HG03280 (cell line): ENCODE measurements around the gene SLX4IP.

Source experiments
- ATAC-seq: cut with Tn5 transposase; IDR thresholded peaks from one replicate; pipeline ENCODE4 v1.9.1; 2021; ENCODE audit warnings: mild to moderate bottlenecking, moderate library complexity; ENCODE audit not compliant: unreplicated experiment

SLX4IP gene

DNA sequence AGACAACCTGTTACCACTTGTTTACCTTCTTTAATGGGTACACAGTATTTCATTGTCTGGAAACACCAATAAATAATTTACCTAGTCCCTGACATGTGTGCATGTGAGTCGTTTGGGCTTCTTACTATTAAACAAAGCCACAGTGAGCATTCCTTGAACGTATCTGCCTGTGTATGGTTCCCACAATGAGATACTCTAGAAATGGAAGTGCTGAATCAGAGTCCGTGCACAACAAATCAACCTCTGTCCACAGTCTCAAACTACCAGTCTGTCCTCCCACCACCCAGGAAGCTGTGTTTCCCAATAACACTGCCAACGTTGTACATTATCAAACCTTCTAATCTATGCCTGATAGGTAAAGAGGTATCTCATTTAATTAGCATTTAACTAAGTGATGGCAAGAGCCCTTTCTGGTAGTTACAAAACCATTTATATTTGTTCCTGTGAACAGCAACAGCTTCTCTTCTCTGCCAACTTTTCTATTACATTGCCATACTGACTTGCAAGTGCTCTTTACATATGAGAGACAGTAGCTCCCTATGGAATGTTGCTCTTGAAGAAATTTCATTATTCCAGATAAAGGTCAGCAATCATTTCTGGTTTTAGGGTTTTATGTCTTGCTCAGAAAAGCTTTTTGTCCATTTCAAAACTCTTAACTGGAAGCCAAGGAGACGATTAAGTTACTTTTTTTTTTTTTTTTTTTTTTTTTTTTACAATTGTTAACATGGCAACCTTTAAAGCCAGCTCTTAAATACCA, 223.9 kb downstream of the SLX4IP start:
- ATAC-seq: no peak

DNA sequence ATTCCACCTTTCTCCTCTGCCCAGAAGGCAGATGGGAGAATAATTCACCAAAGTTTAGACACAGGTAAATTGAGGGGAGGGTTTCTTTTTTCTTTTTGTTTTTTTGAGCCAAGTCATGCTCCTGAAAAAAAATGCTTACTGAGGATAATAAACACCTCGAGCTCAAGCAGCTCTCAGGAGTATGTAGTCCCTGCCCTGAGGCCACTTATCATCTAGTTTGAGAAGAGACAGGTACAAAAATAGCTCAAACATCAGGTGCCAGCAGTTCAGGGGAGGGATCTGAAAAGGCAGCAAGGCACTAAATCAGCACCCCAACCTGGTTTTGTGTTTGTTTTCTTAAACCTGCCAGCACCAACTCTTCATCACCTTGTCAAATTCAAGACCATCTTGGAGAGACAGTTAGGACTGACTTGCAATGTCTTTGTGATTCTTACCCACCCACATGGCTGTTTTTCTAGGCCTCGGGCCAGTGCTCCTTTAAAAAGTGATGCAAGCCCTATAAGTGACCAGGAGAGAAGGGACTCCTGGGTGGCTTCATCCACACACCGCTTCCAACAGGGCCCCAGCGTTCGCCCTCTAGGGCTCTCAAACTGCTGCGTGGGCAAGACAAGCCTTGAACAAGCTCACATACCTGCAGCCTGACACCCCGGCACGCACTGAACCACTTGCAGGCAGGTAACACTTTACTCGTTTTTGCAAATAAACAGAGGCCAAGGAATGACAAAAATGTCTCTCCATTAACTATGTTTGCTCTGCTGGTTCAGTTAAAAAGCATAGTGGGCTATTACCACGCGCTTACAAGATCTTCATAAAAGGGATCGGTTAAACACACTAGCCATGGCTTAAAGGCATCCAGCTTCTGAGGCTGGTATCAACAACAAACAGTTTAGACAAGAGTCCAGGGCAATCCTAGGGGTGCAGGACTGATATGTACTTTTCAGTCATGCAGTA, 224.8 kb downstream of the SLX4IP start:
- ATAC-seq: no peak

DNA sequence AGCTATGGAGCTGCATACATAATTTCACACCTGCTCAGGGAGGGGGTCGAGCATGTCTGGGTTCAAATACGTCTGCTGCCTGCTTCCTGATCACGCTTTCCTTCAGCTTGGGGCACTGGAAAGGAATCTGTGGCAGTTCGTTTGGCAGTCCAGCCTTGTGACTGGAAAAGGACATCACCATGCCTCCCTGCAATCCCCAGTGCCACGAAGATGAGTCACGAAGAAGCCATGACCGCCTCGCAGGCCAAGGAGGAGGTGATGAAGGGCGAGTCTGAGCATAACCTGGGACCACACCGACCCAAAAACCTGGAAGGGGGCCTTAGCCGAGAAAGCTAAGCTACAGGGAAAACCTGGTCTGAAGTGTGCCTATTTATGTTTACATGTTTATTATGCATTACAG, 225.6 kb downstream of the SLX4IP start:
- ATAC-seq: no peak

DNA sequence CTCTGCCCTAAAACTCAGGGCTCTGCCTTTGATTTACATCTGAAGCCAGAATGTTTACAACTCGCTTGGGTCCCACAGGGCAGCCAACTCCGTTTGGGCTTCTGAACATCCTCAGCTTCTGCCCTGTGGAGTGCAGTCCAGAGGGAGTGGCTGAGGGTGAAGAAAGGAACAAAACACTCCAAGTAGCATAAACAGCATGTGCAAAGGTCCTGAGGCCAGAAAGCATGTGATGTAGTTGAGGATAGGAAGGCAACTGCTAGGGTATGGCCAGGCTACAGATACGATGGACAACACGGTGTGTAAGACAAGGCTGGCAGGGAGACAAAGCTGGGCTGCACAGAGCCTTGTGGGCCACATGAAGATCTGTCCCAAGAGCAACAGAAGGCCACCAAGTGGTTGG, 226.2 kb downstream of the SLX4IP start:
- no peak for ATAC-seq

DNA sequence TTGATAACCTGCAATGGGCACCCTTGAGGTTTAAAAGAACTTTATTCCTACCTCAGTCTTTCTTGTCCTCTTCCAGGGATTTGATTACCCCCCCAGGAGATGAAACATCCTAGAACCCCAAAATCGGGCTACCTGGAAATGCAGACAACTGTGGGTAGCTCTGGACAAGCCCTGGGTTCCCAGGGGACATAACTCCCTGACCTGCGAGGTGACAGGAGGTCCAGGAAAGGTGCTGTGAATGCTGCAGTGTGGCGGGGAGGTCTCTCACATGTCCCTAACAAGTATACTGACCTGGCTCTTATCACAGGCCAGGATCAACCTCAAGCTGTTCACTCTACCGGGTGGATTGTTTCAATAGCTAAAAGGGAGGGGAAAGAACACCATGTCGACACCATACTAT, 227.0 kb downstream of the SLX4IP start:
- no peak for ATAC-seq

DNA sequence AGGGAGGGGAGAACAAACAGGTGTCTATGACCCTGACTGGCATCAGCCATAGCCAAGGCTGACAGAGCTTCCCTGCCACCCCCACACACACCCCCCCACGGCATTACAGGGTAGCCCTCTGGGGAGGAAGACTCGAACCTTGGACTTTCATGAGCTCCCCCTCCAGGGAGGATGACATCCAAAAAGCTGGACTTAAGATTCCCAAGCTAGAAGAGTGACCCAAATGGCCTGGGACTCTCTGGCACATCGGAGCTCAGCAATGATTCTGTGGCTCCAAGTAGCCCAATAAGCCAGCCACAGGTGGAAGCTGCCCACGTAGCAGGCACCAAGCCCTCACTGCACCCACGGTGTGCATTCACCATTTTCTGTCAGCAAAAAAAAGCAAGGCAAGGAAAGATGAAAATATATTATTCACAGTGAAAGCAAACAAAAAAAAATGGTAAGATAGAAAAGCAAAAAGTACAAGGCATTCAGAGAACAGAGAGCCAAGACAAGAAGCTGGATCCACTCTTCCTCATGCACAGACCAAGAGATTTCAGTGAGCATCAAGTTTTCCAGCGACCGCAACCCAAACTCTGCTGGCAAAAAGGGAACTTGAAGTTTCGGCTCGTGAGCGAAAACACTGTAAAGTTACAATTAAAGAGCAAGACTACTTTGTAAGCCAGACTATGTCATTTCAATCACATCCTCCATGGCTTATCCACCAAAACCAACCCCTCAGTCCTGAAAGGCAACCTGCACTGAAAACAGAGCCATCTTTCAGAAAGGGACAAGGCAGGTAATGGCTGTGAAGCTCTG, 227.8 kb downstream of the SLX4IP start:
- no peak for ATAC-seq

DNA sequence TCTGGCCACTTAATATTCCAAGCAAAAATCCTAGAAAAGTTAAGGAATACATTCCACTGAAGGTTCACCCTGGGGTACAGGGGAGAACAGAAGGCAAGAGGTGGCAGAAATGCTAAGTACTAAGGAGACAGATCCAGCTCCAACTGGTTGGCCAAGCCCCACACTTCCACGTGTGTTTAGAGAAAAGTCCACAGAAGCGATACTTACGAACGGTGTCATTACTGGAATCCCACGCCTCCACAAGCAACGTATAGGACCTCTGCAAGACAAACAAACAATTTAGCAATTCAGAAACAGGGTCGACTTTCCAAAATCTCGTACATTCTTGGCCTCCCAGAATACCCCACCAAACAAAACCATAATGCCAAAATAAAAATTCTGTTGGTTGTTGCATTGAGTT, 228.7 kb downstream of the SLX4IP start:
- ATAC-seq: no peak

DNA sequence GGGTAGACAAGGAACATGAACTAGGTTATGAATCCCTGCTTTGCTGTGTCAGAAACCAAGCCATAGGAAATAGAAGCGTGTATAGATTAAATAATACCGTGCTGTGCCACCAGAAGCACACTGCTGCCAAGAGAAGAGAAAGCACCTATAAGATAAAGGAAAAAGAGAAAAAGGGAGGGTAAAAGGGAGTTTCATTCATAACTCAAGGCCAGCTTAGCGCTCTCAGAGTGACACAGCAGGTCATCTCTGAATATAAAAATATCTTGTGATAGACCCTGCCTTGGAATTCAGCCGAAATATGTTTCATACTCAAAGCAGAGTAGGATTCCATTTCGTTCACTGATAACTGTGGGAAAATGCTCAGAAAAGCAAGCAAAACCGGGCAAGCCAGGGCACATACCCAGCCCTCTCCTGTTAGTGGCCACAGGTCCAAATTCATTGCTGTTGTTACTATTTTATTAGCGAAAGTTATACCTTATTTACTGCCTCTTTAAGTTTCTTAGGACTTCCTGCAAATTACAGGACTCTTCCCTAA, 230.0 kb downstream of the SLX4IP start:
- no peak for ATAC-seq

DNA sequence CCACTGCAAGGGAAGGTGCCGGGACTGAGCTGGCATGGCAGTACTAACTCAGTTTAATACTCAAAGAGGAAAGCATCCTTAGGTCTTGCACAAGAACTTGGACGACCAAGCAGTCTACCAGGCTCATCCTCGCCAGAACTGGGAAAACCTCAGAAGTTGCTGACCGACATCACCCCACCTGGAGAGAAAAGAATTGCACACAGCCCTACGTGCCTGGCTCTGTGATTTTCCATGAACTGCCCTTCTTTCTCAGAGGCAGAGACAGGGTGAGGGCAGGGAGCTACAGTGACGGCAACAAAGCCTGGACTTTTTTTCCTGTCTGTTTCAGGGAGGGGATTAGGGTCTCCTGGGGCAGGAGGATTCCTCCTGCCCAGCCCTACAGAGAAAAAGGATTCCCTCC, 230.7 kb downstream of the SLX4IP start:
- no peak for ATAC-seq

DNA sequence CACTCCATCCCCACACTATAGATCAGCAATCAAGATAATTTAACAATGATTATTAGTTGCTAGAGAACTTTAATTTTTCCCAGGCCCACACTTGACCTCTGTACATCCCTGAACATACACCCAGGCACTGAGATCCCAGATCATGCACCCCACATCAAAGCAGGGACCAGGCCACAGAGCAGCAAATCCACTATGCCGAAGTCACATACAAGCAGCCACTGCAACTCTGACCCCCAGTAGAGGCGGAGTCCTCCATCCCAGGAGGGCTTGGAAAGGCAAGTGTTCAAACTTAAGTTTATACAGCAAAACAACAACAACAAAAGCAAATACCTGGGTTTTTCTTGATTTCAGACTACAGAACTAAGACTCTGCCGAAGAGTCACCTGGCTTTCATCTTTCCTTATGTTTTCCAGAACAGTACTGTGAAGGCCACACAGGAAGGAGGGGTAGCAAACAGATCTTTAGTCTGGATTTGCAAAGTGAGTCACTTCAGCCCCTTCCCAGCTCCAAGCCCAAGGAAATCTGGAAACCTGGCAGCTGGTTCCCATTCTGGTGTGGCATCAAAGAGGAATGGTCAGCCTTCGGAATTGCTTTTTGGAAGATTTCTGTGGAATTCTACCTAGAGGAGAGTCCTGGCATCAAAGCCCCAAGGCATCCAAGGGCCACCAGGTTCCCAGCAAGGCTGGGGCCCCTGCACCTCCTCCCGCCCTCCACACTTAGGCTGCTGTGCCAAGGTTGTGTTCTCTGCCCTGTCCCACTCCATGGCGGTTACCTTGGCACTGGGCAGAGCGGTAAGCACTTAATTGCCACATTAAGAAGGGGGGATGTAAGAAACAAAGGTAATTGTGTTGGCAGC, 231.3 kb downstream of the SLX4IP start:
- ATAC-seq: no peak

DNA sequence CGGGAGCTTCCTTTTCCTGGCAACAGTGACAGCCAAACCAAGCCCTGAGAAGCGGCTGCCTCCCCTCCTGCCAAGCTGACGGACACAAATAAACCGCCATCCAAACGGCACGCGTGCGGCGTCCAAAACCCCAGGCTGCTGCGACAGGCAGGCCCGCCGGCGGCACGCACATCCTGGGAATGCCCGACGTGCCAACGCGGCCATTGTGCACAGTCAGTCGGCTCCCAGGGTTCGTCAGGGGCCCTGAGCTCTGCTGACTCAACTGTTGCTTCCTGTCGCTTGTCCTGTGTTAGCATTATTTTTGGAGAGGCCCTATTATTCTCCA, 231.9 kb downstream of the SLX4IP start:
- ATAC-seq: no peak

DNA sequence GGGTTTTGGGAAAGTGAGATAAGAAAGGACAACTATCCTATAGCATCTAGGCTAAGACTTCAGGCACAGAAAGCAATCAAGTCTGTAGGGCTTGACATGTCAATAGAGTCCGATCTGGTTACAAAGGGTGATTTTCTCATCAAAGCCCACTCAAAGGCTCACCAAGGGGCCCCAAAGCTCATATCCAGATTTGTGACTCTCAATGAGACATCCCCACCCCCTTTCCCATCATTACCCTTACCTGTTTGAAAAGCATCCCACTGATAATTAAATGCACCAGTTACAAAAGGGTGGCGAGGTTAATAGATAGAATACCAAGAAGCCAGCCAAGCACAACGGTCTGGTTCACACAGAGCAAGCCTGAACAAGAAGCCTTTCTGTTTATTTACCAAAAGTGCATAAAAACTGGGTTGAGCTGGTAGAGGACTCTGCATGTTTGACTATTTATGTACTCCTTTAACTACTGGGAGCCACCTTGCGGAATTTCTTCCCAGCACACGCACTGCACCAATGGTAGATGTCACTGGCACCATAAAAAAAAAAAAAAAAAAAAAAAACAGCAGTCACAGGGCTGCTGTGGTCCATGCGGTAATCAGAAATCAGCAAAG, 232.6 kb downstream of the SLX4IP start:
- no peak for ATAC-seq

DNA sequence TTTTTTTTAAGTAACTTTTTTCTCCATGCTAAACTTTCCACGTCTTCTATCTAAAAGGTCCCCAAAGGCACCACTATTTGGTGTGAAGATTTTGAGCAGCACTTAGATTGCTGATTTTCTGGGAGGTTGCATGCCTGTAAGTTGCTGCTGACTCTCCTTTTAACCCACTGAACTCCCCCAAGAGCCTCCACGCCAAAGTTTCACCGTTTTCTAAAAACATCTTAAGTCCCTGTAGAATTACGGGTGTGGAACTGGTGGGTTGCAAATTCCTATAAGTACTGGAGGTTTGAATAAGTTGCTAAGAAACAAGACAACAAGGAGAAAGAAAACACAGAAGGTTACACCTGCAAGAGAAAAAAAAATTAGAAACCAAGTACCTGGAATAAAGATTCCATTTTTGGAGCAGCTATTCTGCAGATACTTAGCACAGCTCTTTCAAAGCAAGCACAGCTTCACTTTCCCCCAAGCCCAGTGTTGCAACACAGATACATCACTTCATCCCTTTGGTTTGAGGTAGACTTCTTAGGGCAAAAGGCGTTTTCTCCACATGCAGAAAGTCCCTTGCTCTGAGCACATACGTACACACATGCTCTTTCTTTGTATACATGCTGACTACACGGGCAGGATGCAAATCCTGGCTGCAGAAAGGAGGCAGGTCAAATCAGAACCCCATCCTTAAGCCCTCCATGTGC, 233.7 kb downstream of the SLX4IP start:
- no peak for ATAC-seq

DNA sequence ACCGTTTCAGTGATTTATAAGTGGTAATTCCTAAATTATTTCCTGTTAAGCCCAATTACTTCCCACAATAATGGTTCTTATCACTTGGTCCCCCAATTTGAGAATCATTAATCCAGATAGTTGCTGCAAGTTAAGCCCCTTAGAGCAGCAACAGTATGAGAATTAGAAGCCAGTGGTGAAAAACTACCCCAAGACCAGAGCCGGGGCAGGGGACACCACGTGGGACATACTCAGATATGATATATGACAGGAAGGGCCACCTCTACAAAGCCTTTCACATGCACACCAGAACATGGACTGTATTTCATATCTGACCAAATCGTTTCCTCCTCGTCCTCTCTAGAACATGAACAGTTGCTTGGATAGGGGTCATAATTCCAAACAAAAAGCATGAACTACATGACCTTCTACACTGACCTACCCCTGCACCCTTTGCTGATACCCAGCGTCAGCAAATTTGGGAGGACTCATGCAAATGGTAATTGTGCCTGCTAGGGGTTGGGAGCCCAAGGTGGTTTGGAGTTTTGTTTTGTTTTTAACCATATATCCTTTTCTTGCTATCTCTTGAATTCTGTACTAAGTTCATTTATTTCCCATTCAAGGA, 234.8 kb downstream of the SLX4IP start:
- ATAC-seq: no peak

DNA sequence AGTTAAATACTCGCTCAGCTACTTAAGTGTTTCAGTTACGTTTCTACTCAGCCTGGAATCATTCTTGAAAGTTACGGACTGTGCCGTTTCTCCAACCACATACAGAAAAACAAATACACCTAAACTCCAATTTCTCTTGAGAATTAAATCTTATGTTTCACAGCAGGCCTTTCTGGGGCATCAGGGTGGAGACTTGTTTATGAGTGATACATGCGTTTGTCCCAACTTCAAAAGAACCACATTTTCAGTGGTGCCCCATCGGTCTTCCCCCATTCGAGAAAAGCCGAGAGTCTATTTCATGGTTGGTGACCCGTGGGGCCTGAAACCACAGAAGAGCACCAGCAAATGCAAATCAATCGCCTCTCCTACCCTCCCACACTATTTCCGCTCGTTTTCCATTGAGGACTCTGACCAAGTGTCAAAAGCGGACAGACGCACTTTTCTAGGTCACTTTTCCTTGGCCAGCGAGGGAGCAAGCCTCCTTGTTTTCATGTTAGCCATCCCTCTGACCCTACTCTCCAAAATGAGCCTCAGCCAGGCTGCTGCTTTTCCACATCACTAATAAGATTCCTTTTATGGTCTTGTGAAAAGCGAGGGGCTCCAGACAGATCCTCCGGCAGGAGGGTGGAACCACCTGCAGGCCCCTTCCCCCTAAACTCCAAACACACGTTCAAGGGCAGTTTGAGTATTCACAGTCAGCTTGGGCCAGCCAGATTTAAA, 235.6 kb downstream of the SLX4IP start:
- ATAC-seq: peak; percentile 16

DNA sequence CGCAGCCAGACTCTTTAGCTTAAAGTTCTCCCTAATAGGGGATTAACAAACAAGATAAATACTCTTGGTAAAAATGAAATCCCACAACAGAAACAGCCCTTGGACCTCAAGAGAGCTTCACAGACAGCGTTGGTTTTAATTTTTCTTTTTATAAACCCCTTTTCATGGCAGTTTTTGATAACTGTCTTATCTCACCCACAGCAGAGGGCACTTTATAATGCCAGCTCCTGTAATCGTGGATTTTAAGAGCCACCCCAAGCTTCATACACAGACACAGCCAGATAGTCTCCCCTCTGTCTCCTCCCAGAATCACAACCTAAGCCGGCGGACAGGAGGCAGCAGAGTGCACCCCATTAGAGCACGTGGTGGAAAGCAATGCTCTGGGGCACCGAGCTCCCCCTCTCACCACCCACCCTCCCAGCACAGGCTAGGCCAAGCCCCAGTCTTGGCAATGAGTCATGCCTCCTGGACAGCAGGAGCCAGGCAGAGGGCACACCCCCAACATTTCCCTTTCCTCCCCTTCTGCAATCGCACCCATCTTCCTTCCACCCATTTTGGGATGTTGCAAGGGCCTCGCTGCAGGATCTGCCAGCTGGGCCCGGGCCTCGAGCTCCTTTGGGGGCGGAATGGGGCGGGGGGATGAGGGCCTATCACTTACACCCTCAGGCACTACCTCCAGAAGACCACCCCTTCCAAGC, 236.3 kb downstream of the SLX4IP start:
- peak; percentile 36 for ATAC-seq

DNA sequence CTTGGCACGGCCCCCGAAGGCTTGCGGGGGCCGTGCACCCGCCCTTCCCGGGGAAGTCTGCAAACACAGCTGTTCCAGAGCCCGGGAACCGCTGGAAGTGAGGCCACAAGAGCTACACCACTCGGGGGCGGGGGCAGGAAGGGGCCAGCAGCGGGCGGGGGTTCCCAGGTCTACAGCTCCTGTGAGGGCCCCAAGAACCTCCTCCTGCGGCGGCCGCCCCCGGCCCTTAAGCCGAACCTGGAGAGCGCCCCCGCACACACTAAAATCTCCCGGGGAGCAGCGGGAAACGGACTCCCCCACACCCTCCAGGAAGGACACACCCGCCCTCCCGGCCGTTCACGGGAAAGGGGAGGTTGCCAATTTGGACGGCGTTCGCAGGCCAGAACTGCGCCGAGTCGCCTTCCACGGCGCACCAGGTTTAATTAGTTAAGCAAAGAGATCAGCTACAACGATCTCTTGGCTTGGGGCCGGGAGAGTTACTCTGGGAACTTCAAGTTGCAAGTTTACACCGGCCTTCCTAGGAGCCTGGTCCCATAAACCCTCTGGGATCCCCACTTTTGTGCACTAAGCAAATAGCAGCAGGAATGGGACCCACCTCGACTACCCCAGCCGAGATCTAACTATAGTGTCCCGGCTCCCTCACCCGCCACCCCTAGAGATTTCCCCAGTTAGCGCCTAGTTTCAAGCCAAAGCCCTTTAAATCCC, 237.0 kb downstream of the SLX4IP start:
- no peak for ATAC-seq
